Lower lobe of right lung (tissue), 2 donors: Measurements from ENCODE around the gene HMG20A. TPM values are rescaled to one million over a fixed set of nuclear protein-coding genes. Genes with fewer than 3 reads are reported as not detected.
"Not testable (repeated sequence)": the region's sequence is repeated elsewhere in the genome, so short reads cannot be mapped to it uniquely, and the experiment has no call there.

Experiments
- ATAC-seq, 2 donors: fragments of 200-7000 bp; cut with Tn5 transposase; one replicate each; pipeline ENCODE4 v1.9.1; 2020 to 2022; ENCODE audit warnings: mild to moderate bottlenecking in 2 of 2, moderate library complexity in 2 of 2
- DNase-seq: peaks from one replicate; pipeline ENCODE4 v3.0.0-alpha.2; 2020
- H3K27ac ChIP-seq: fragments of 200-600 bp; one replicate; pipeline ENCODE4 v1.8.0; 2022
- H3K27me3 ChIP-seq: fragments of 200-600 bp; one replicate; pipeline ENCODE4 v1.8.0; 2022; ENCODE audit warnings: low read depth
- H3K36me3 ChIP-seq: fragments of 200-600 bp; one replicate; pipeline ENCODE4 v1.8.0; 2022; ENCODE audit warnings: mild to moderate bottlenecking
- H3K4me1 ChIP-seq: fragments of 200-600 bp; one replicate; pipeline ENCODE4 v1.8.0; 2022
- H3K4me3 ChIP-seq: fragments of 200-600 bp; one replicate; pipeline ENCODE4 v1.8.0; 2022; ENCODE audit warnings: mild to moderate bottlenecking
- H3K9me3 ChIP-seq: fragments of 200-600 bp; one replicate; pipeline ENCODE4 v1.8.0; 2022
- intact Hi-C: fragments of 100-400 bp; cut with DNase I; formaldehyde crosslinking; loops from one replicate; pipeline ENCODE4 v1.11.0; 2022
- total RNA-seq: library from RNA; stranded (reverse); fragmentation: NEBNext Ultra II Directional; extraction: Animal tissue kit (Norgen Biotek cat#: 25700); gene quantifications from one replicate; pipeline ENCODE4 v1.2.1, GENCODE V29; 2021
- TF ChIP-seq, protein P1 (sequence below): fragments of 200-600 bp; IDR thresholded peaks from one replicate; pipeline ENCODE4 v1.8.0; 2022; ENCODE audit warnings: antibody characterized with exemption, mild to moderate bottlenecking
- donor health status: DM: no; HTN: yes; CAD: no; lungs with severe emphysema.

The HMG20A gene
- total RNA-seq, 1 donor from 2014 or later = 40.9 TPM

DNA sequence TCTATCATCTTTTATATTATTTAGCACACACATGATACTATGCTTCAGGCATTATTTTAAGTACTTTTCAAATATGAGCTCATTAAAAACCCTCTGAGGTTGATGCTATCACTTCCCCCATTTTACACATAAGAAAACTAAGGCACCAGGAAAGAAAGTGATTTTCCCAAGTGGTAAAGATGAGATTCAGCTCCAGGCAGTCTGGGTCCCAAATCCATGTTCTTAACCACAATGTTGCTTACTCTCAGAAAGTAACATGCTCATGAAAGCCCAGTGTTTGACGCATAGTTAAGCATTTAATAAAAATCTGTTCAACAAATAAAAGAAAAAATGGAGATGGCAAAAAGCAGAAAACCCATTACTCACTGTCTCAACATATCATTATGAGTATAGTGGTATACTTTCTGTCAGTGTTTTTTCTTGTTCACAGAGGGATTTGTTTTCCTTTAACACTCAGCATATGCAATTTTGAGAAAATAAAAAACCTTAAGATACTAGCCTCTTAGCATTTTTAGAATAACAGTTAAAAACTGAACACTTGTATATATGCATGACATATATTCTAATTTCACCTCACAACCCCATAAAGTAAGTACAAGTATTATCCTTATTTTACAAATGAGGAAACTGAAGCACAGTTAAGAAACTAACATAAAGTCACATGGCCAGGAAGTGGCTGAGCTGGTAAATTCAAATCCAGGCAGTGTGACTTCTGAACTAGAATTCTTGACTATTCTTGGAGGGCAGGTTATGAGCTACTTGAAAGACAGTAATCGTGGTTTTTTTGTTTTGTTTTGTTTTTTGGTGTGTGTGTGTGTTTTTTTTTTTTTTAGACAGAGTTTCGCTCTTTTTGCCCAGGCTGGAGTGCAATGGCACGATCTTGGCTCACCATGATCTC, 11.2 kb upstream of the HMG20A start:
- ATAC-seq (peak; percentile 25 to 59), DNase-seq (no peak)
- H3K9me3 ChIP-seq = no peaks in the 10 kb centered on the region
- H3K4me1 ChIP-seq = peaks cover 35% of the 10 kb centered on the region
- no peaks in the 10 kb centered on the region for H3K27me3 ChIP-seq
- TF ChIP-seq, protein P1, sequence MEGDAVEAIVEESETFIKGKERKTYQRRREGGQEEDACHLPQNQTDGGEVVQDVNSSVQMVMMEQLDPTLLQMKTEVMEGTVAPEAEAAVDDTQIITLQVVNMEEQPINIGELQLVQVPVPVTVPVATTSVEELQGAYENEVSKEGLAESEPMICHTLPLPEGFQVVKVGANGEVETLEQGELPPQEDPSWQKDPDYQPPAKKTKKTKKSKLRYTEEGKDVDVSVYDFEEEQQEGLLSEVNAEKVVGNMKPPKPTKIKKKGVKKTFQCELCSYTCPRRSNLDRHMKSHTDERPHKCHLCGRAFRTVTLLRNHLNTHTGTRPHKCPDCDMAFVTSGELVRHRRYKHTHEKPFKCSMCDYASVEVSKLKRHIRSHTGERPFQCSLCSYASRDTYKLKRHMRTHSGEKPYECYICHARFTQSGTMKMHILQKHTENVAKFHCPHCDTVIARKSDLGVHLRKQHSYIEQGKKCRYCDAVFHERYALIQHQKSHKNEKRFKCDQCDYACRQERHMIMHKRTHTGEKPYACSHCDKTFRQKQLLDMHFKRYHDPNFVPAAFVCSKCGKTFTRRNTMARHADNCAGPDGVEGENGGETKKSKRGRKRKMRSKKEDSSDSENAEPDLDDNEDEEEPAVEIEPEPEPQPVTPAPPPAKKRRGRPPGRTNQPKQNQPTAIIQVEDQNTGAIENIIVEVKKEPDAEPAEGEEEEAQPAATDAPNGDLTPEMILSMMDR = no peak
- intact Hi-C loops = no loop called here
- no peak overlapping the region for H3K4me3 ChIP-seq
- no peaks in the 10 kb centered on the region for H3K36me3 ChIP-seq
- H3K27ac ChIP-seq = no peak overlapping the region

DNA sequence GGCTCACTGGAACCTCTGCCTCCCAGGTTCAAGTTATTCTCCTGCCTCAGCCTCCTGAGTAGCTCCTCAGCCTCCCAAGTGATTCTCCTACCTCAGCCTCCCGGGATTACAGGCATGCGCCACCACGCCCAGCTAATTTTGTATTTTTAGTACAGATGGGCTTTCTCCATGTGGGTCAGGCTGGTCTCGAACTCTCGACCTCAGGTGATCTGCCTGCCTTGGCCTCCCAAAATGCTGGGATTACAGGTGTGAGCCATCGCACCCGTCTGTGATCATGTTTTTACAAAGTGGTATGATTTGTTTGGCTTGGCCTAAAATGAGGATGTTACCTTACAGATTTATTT, 10.6 kb upstream of the HMG20A start:
- H3K27ac ChIP-seq, H3K4me3 ChIP-seq, H3K9me3 ChIP-seq, intact Hi-C loops, DNase-seq, H3K27me3 ChIP-seq, H3K36me3 ChIP-seq, ATAC-seq: not testable (repeated sequence)
- H3K4me1 ChIP-seq = peaks cover 36% of the 10 kb centered on the region

DNA sequence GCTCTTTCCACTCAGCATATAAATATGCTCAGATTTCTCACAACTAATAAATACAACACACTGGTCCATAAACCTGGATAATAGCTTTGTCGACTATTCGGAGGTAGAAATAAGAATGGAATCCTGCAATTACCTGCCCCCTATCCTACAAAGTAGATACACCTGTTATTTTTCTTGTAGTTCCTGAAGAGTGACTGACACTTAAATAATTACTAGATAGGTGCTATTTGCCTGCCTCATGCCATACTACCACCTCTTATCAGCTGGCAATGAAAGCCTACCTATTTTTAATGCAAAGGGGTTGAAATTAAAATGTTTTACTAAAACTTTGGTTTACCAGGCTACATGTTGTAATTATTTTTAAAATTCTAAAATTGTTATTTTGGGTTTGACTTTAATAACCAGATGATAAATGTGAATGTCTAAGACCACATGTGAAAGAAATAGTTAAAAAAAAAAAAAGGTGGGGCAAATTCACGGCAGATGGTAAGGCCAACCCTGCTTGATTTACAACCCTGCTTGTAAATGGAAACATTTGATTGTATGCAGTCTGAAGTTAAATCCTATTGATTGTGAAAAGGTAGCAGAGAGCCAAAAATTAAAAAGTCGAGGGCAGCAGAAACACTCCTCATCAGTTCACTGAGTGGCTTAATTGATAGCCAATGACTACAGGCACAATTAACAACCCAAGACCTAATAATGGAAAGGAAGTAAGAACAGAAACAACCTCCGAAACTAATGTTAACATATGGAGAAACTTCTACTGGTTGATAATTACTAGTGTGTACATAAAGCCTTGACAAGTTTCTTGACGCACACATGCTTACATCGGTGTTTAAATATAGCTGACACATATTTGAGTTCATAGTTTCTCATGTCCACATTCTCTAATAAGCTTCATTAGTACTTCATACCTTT, 9.7 kb upstream of the HMG20A start:
- H3K4me1 ChIP-seq = peaks cover 44% of the 10 kb centered on the region
- no peak overlapping the region for H3K27ac ChIP-seq
- no peaks in the 10 kb centered on the region for H3K36me3 ChIP-seq
- intact Hi-C loops = no loop called here
- no peaks in the 10 kb centered on the region for H3K27me3 ChIP-seq
- H3K4me3 ChIP-seq = no peak overlapping the region
- TF ChIP-seq, protein P1 = no peak
- peak in 1 of 2 donors; percentile 14 for ATAC-seq
- H3K9me3 ChIP-seq = no peaks in the 10 kb centered on the region
- no peak for DNase-seq

DNA sequence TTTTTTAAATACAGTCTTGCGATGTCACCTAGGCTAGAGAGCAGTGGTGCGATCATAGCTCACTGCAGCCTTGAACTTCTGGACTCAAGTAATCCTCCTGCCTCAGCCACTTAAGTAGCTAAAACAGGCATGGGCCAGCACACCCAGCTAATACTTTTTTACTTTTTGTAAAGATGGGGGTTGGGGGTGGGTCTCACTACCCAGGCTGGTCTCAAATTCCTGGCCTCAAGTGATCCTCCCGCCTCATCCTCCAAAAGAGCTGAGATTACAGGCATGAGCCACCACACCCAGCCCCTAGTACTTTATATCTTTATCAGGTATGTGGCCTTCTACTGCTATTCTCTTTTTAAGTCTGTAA, 9.1 kb upstream of the HMG20A start:
- Histone ChIP-seq H3K4me1 (peaks cover 50% of the 10 kb centered on the region), H3K36me3 (no peaks in the 10 kb centered on the region), H3K27me3 (no peaks in the 10 kb centered on the region), H3K27ac (no peak overlapping the region), H3K9me3 (no peaks in the 10 kb centered on the region), H3K4me3 (no peak overlapping the region)
- TF ChIP-seq, protein P1 = no peak
- intact Hi-C loops = no loop called here
- ATAC-seq = no peak
- no peak for DNase-seq

DNA sequence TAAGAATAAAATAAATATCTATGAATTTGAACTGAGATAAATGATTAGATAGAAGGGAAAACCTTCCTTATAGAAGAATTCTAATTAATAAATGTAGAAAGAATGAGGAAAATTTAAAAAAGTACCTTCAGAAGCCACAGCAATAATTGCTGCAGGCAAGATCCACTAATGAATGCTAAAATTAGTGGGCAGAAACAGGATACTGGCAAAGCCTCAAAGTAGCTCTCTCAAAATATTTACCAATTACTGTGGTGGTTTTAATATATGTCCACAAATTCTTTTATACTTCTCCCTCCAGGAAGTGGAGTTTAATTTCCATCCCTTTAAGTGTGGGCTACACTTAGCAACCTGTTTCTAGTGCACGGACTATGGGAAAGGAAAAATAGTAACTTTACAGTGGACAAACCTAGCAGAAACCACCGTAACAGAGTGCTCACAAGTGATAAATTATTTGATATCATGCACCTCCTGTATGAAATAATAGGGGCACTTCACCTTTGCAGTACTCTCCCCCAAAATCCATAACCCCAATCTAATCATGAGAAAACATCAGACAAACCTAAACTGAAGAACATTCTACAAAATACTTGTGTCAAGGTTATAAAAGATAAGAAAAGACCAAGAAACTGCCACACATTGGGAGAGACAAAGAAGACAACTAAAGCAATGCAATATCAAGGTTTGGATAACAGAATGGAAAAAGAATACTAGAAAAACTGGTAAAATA, 7.6 kb upstream of the HMG20A start:
- Histone ChIP-seq H3K4me3 (no peak overlapping the region), H3K27me3 (no peaks in the 10 kb centered on the region), H3K27ac (no peak overlapping the region), H3K9me3 (no peaks in the 10 kb centered on the region), H3K4me1 (peaks cover 56% of the 10 kb centered on the region), H3K36me3 (no peaks in the 10 kb centered on the region)
- ATAC-seq = no peak
- no peak for DNase-seq
- TF ChIP-seq, protein P1 = no peak
- intact Hi-C loops = no loop called here
